HG02970 (cell line): ENCODE data around the gene HOXC5.

Experiments used
- ATAC-seq: cut with Tn5 transposase; IDR thresholded peaks from one replicate; pipeline ENCODE4 v1.9.1; 2021; ENCODE audit warnings: mild to moderate bottlenecking, moderate library complexity, moderate number of reproducible peaks; ENCODE audit not compliant: unreplicated experiment, low FRiP score

The HOXC5 gene

GRCh38 chr12:54045401-54045800 lies 12.6 kb downstream of the HOXC5 start:
- no peak for ATAC-seq

GRCh38 chr12:54045868-54046521 lies 13.1 kb downstream of the HOXC5 start:
- ATAC-seq, result no peak

- ATAC-seq, result no peak
These were observed 13.9 kb downstream of the HOXC5 start for GRCh38 chr12:54046809-54047159.

DNA sequence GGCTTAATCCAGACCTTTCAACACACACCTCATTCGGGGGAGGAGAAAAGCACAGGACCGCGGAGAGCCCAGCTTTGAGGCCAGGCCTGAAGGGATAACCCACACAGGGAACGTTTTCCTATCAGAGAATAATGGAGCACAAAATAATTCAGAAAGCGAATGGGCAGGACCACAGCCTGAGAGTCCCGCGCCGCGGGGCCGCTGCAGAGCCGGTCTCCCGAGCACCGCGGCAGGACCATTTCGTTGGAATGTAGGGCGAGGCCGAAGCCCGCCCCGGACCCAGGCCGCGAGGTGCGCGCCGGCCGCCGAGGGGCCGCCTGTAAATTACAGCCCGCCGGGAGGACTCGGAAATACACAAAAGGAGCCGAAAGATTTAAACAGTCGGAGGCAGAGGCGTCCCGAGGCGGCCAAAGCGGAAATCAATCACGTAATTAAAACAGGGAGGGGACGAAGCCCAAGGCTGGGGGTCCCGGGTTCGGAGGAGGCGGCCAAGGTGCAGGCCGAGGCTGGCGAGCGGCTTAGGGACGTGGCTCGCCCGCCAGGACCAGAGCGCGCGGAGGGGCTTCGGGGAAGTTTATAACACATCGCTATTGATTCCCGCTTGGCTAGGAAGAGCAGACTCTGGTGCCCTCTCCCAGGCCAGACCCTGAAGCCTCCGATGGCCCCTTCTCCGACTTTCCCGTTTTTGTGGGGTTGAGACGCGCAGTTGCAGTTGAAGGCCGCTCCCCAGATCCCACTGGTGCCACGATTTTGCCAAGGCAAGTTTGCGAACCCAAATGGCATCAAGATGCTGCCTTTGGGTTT lies 14.5 kb downstream of the HOXC5 start:
- no peak for ATAC-seq

GRCh38 chr12:54047964-54048303 lies 15.1 kb downstream of the HOXC5 start:
- ATAC-seq, result no peak

DNA sequence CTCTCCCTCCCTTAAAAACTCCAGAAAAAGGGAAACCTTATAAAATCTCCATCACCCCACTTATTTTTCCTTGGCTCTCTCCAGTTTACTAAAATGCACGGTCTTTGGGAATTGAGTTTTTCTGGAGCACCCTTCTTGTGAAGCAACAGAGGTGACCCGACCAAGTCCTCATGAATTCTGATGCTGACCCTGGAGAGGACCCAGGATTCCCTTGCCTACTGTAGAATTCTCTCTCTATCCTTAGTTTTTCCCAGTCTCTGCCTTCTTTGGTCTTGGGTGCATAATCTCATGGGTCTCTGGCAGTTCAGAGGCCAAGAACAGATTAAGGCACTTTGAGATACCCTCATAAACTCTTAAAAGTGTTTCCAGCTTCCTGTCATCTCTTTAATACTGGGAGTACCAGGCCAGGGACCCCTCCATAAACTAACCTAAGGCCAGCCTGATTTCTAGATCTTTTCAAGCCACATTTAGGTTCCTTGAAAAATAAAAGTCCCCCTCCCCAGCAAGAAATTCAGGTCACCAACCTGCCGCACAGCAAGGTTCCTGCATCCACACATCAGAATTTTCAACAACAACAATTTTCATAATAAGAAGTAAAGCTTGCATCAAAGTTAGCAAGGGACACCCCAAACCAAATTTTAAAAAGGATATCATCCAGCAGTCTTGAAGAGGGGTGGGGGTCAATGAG lies 15.7 kb downstream of the HOXC5 start:
- no peak for ATAC-seq

GRCh38 chr12:54049108-54049507 lies 16.3 kb downstream of the HOXC5 start:
- no peak for ATAC-seq

GRCh38 chr12:54050482-54050810 lies 17.6 kb downstream of the HOXC5 start:
- ATAC-seq, result no peak

DNA sequence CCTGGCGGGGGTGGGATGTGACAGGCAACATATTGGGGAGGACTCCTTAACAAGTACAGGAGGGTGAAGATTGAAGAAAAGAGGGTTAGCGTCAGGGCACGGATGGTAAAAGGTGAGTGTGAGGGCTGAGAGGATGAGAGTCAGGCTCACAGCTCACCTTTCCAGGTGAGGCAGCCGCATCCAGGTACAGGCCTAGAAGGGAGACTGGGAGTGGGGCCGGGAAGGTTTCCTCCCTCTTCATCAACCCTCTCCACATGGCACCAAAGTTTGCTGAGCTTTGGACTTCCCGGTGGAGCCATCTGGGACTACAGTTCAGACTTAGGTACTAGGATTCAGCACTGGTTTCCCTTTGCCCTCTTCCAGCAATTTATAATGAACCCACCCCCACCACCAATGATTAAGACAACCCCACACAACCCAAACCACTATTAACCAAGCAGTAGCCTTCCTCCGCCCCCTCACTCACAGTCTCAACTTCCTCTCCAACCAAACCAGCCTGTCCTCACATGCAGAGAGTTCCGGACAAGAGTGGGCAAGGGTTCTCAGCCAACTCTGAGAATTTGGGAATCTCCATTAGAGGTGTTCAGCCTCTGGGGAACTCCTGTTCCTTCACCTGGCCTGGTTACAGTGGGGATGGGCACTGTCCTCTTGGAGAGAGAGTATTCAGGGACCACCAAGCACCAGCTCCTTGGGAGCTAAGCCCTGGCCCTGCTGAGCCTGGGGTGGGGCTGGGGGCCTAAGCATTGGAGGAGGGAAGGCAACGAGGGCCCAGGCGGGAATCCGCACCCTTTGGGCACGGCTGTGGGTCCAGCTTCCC lies 18.4 kb downstream of the HOXC5 start:
- ATAC-seq, result no peak

DNA sequence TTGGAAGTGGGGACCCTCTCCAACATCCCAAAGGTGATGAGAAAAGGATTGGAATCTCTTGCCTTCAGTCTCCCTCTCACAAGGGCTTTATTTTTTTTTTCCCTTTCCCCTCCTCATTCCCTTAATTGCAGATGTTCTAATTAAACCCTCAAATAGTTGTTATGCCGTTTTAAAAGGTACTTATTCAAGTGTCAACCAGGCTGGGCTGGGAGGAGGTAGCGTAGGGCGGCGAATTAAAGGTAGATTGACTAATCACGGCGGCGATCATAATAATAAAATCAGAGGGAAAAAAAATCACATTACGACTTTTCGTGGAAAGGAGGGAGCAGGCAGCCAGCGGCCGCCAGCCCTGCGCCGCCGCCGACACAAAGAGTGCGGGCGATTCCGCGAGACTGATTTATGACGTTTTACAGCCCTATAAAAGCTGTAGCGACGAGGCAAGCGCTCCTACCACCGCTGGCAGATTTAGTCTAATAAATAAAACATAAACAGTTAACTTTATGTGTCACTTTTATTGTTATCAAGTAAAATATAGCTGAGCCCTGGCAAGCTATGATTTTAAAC lies 19.1 kb downstream of the HOXC5 start:
- no peak for ATAC-seq

- ATAC-seq, result no peak
These were observed 19.7 kb downstream of the HOXC5 start for GRCh38 chr12:54052438-54053002.

GRCh38 chr12:54053003-54053750 lies 20.3 kb downstream of the HOXC5 start:
- ATAC-seq, result no peak

DNA sequence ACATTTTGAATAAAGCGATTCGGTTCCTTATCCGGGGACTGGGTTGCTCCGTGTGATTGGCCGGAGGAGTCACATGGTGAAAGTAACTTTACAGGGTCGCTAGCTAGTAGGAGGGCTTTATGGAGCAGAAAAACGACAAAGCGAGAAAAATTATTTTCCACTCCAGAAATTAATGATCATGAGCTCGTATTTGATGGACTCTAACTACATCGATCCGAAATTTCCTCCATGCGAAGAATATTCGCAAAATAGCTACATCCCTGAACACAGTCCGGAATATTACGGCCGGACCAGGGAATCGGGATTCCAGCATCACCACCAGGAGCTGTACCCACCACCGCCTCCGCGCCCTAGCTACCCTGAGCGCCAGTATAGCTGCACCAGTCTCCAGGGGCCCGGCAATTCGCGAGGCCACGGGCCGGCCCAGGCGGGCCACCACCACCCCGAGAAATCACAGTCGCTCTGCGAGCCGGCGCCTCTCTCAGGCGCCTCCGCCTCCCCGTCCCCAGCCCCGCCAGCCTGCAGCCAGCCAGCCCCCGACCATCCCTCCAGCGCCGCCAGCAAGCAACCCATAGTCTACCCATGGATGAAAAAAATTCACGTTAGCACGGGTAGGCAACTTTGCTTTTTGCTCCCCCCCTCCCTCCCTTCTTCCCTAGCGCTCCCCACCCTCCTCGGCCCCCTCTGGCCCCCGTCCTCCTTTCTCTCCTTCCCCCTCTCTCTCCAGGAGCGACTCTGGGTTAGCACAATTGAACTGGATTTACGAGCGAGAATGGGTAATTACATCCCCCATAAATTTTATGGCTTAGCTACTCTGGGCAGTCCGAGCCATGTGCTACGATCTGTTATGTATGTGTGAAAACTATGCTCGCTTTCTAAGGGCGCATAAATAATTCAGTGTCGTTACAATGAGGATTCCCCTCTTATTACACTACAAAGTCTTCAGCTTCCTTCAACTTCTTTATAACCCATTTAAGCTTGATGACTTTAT lies 21.2 kb downstream of the HOXC5 start, which contains the start of gene HOXC4:
TSS of gene HOXC4 (plus strand) at position 85 of the 991 bp plus-strand sequence. CDS start at position 173, 88 bp downstream.
- ATAC-seq, result no peak

- ATAC-seq, result no peak
These were observed 21.9 kb downstream of the HOXC5 start for GRCh38 chr12:54054742-54055194.

DNA sequence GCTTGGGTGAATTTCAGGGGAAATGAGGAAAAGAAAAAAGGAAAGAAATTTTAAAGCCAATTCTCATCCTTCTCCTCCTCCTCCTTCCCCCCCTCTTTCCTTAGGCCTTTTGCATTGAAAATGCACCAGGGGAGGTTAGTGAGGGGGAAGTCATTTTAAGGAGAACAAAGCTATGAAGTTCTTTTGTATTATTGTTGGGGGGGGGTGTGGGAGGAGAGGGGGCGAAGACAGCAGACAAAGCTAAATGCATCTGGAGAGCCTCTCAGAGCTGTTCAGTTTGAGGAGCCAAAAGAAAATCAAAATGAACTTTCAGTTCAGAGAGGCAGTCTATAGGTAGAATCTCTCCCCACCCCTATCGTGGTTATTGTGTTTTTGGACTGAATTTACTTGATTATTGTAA lies 22.7 kb downstream of the HOXC5 start:
- ATAC-seq, result no peak

DNA sequence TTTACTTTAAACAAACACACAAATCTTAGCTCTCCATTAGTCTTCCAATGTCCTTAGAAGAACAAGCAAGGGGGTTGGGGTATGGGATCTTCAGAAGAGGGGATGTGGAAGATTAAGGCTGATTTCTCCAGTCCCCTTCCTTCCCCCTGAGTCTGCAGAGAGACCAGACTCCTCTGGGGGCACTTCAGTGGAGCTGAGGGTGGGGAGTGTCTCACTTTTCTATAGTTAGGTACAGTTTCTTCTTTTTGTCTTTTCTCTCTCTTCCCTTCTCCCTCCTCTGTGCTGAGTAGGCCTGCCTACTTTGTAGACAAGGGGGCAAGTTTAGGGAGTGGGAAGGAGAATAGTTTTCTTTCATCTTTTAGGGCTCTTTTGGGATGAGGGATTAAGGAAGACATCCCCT lies 23.3 kb downstream of the HOXC5 start:
- no peak for ATAC-seq

- no peak for ATAC-seq
These were observed 25.4 kb downstream of the HOXC5 start for GRCh38 chr12:54058128-54058768.

DNA sequence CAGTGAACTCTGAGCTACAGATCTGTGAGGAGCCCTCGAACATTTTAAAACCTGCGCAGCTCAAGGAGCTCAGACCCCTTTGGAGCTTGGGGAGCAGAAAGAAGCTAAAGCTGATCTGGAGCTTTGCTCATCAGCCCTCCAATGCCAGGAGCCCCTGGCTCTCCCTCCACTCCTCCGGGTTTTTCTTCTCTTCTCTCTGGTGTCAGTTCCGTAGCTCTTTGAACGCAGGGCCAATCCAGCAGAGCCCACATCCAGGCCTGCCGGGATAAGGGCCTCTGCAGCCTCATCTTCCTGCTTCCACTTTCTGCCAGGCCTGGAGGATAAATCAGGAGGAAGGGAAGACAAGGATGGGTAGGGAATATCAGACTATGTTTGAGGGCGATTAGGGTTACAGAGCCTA lies 26.8 kb downstream of the HOXC5 start:
- ATAC-seq, result no peak
